Lung (tissue), 12 donors: Measurements from ENCODE around the gene GRB7. TPM values are rescaled to one million over a fixed set of nuclear protein-coding genes. Genes with fewer than 3 reads are reported as not detected.

ENCODE experiments used
- ATAC-seq: fragments of 200-7000 bp; cut with Tn5 transposase; one replicate; pipeline ENCODE4 v1.9.1; 2020; ENCODE audit warnings: moderate number of reproducible peaks; ENCODE audit not compliant: insufficient read depth, low FRiP score
- DNase-seq, 3 donors: peaks; one replicate each; pipeline ENCODE4 v3.0.0-alpha.2; 2013 to 2017
- H3K27ac ChIP-seq, 2 donors: one replicate each; pipeline ENCODE4 v1.5.1; 2013; ENCODE audit warnings: mild to moderate bottlenecking in 2 of 2, moderate library complexity in 2 of 2, control low read depth in 1 of 2, inconsistent platforms in 1 of 2, low read depth in 1 of 2, low read length in 1 of 2
- H3K27me3 ChIP-seq, 3 donors: one replicate each; pipeline ENCODE4 v1.5.1; 2013; ENCODE audit warnings: low read length in 2 of 3; ENCODE audit not compliant: control insufficient read depth in 3 of 3, insufficient read depth in 3 of 3
- H3K36me3 ChIP-seq, 4 donors: one replicate each; pipeline ENCODE4 v1.5.1; 2013; ENCODE audit warnings: low read length in 4 of 4, mild to moderate bottlenecking in 1 of 4, moderate library complexity in 1 of 4; ENCODE audit not compliant: control insufficient read depth in 4 of 4, insufficient read depth in 4 of 4
- H3K4me1 ChIP-seq, 5 donors: one replicate each; pipeline ENCODE4 v1.5.1; 2013; ENCODE audit warnings: low read length in 5 of 5, mild to moderate bottlenecking in 2 of 5, moderate library complexity in 1 of 5; ENCODE audit not compliant: control insufficient read depth in 5 of 5, insufficient read depth in 5 of 5
- H3K4me3 ChIP-seq: one replicate; pipeline ENCODE4 v1.5.1; 2013; ENCODE audit warnings: mild to moderate bottlenecking, control low read depth, moderate library complexity
- H3K9ac ChIP-seq, 2 donors: one replicate each; pipeline ENCODE4 v1.5.1; 2013; ENCODE audit warnings: low read length in 2 of 2, control low read depth in 1 of 2; ENCODE audit not compliant: insufficient read depth in 1 of 2
- H3K9me3 ChIP-seq, 4 donors: one replicate each; pipeline ENCODE4 v1.5.1; 2013; ENCODE audit warnings: low read length in 3 of 4, mild to moderate bottlenecking in 1 of 4, moderate library complexity in 1 of 4; ENCODE audit not compliant: control insufficient read depth in 4 of 4, insufficient read depth in 3 of 4
- CTCF ChIP-seq: IDR thresholded peaks from 2 replicates; pipeline ENCODE4 v1.5.1; 2012; ENCODE audit warnings: mild to moderate bottlenecking; ENCODE audit errors: control extremely low read depth, extremely low read depth
- WGBS, 2 donors: extraction: QIAGEN DNeasy Blood & Tissue Kit; methylation state at CpG; one replicate each; pipeline ENCODE4 v1.1.7; 2013; 5-methylcytosine and 5-hydroxymethylcytosine counted together
- polyA plus RNA-seq, 2 donors: library from polyadenylated mRNA; stranded (reverse); fragments of 200-250 nt; gene quantifications; one replicate each; pipeline ENCODE4 v1.2.1, GENCODE V29; 2013
- total RNA-seq, 2 donors: library from RNA; depleted of rRNA in 1 of 2; stranded (reverse); fragments of >200 nt in 1 of 2; gene quantifications; one replicate each; pipeline ENCODE4 v1.2.1, GENCODE V29; 2014 to 2021
- donor health status: control.
- donor health status: control.
- donor health status: Bipolar disorder and iron deficiency.
- donor health status: healthy.
- donor health status: DM: yes; HTN: yes; CAD: no.

The GRB7 gene
- total and polyA plus RNA-seq, 4 donors = 6.6 to 25.5 (median 16.6) TPM

- H3K27me3 ChIP-seq = peaks cover 0 to 3% (median 3%) of the 10 kb centered on the region in 3 donors
- no peak overlapping the region for H3K27ac ChIP-seq
- no peak for TF ChIP-seq CTCF
- no peak overlapping the region for H3K4me3 ChIP-seq
- no peaks in the 10 kb centered on the region for H3K36me3 ChIP-seq
- no peaks in the 10 kb centered on the region for H3K9me3 ChIP-seq
- DNase-seq = no peak
- H3K4me1 ChIP-seq = peaks cover 0 to 2% (median 0%) of the 10 kb centered on the region in 5 donors
- H3K9ac ChIP-seq = no peak overlapping the region
- no peak for ATAC-seq
These were observed 38.5 kb downstream of the GRB7 start for GRCh38 chr17:39776252-39776651.

GRCh38 chr17:39777534-39778365, 40.0 kb downstream of the GRB7 start:
- no peak overlapping the region for H3K27ac ChIP-seq
- no peaks in the 10 kb centered on the region for H3K36me3 ChIP-seq
- H3K4me1 ChIP-seq = peaks cover 0 to 4% (median 0%) of the 10 kb centered on the region in 5 donors
- ATAC-seq (no peak), DNase-seq (no peak)
- H3K9me3 ChIP-seq = no peaks in the 10 kb centered on the region
- no peak overlapping the region for H3K9ac ChIP-seq
- H3K27me3 ChIP-seq = peaks cover 0 to 10% (median 3%) of the 10 kb centered on the region in 3 donors
- no peak for TF ChIP-seq CTCF
- H3K4me3 ChIP-seq = no peak overlapping the region
- WGBS, 2 donors = 47 to 48% methylated on average over 11 of the region's 11 CpGs

GRCh38 chr17:39781031-39781860, 43.5 kb downstream of the GRB7 start:
- no peaks in the 10 kb centered on the region for H3K36me3 ChIP-seq
- H3K9me3 ChIP-seq = no peaks in the 10 kb centered on the region
- ATAC-seq = no peak
- H3K9ac ChIP-seq = no peak overlapping the region
- DNase-seq = peak in 1 of 3 donors; percentile 23
- H3K27me3 ChIP-seq = peaks cover 0 to 10% (median 0%) of the 10 kb centered on the region in 3 donors
- H3K27ac ChIP-seq = no peak overlapping the region
- no peak overlapping the region for H3K4me3 ChIP-seq
- WGBS, 2 donors = 38 to 40% methylated on average over 6 of the region's 6 CpGs
- TF ChIP-seq CTCF = no peak
- H3K4me1 ChIP-seq = peaks cover 0 to 5% (median 0%) of the 10 kb centered on the region in 5 donors
